ENCODE data around the gene TMOD2.

Gene TMOD2

DNA sequence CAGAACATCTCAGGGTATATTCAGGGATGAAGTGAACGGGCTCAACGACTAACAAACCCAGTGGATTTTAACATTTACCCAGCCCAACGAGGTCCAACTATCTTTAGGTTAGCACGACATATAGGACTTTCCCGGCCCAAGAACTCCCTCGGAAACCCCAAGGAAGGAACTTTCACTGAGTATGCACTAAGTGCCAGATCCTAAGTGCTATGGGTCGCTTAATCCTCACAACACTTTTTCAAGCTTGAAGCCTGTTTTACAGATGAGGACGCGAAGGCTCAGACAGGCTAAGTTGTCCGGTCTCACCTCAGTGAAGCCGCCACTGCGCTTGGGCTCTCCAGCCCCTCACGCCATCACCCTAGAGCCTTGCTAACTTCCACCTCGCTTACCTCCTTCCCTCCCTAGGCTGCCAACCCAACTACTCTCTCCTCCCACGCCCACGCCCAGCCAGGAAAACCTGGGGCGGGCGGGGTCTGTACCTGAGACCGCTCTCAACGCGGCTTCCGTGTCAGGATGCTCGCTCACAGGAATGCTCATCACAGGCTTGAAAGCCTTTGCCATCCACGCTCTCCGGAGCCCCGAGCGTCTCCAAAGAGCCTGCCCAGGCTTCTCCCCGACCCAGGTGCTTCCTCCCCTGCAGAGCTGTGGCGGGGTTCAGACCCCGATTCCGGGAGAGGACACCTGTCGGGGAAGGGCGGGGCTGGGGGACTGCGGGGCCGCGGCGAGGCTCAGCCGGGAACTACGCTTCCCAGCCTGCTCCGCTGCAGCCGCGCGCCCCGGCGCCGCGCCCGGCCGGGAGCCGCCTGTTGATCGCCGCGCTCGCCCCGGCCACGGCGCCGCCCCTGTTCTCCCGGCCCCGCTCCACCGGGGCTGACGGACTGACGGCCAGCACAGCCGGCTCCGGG, at the start of gene TMOD2:
TMOD2 (plus strand) TSS at position 806 of the 905 bp plus-strand sequence. CDS start 14,845 bp downstream, outside the sequence.
- no peak for DNase-seq

DNA sequence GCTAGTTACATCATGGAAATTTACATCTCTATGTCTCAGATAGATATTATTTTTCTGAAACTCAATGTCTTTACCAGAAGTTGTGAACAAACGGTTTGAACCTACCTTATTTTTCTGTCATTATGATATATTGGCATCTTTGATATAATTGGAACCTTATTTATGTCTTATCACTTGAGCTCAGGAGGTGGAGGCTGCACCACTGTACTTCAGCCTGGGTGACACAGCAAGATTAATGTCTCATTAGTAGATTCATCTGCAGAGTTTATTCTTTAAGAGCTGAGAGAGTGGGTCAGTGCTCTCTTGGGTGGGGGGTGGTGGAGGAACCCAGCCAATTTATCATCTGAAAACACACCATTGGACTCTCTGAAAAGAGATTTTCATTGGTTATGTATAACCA, 48.7 kb upstream of the TMOD2 start:
- no peak for DNase-seq

DNA sequence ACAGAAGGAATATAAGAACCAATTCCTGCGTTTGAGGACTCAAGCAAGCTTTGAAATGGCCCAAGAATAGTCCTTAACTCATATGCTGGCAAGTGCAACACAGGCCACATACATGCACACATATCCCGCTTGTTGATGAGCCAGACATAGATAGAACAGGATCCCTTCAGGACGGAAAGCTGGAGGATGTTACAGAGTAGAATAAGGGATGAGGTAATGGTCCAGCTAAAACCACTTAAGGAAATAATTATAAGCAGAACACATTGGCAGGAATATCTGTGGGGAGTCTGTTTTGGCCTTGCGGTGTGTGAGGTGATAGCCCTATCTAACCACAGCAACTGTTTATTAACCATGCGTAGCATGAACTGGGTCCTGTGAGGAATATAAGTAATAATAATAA, 45.1 kb upstream of the TMOD2 start:
- DNase-seq = no peak

- DNase-seq = no peak
Observed at GRCh38 chr15:51706926-51707608, 44.3 kb upstream of the TMOD2 start.

DNA sequence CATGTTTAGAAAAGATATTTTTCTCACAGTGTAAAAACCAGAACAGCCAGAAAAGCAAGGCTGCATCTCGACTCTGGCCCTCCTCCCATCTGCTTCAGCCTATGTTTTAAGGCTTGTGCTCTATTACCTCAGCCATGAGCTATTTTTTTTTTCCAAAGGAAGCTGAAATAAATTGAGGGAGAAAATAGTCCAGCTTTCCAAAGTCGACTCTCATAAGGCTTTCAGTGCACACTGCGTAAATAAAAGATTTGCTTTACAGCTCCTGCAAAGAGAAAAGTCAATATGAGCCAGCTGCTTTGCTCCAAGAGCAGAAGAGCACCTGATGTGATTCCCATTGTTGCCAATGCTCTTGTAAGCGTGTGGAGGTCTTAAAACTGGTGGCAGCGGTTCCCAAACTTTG, 43.4 kb upstream of the TMOD2 start:
- peak; percentile 19 for DNase-seq

DNA sequence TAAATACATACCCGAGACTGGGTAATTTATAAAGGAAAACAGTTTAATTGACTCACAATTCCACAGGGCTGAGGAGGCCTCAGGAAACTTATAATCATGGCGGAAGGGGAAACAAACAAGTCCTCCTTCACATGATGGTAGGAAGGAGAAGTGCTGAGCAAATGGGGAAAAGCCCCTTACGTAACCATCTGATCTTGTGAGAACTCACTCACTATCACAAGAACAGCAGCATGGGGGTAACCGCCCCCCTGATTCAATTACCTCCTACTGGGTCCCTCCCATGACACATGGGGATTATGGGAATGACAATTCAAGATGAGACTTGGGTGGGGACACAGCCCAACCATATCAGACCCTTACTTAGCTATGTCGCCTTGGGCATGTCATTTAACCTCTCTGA, 42.4 kb upstream of the TMOD2 start:
- DNase-seq = no peak

- DNase-seq = no peak
Observed at GRCh38 chr15:51714162-51714561, 37.2 kb upstream of the TMOD2 start.

DNA sequence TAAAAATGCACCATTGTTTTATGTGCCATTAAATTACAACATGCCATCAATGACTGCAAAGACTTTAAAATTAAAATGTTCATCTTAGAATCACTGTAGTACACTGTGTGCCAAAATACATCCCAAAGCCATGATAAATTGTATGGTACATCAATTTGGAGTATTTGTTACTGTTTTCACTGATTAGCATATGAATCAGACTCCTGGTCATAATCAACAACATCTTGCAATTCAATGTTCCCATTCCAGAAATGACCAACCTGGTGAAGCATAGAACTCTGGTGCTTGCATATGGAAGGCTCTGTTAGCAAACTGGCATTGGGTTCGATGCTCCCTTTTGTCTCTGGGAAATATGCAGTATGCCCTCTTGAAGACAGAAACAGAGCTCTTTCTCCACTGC, 36.5 kb upstream of the TMOD2 start:
- no peak for DNase-seq

DNA sequence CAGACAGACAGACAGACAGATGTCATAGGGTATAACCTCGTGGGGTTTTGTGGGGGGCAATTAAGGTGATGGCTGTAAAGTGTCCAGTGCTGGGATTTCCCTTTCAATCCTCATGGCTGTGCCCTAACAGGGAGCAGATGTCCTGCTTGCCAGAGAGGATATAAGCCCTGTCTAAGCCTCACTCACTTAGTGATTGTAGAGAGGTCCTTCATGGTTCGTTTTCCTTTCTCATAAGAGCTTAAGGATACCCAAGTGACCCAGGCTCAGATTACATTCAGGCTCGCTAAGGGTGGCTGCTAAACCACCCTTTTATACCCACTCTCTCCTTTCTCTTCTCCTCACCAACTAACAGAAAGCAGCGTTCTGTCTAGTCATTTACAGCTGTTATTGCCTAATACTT, 33.2 kb upstream of the TMOD2 start:
- DNase-seq = peak; percentile 23

DNA sequence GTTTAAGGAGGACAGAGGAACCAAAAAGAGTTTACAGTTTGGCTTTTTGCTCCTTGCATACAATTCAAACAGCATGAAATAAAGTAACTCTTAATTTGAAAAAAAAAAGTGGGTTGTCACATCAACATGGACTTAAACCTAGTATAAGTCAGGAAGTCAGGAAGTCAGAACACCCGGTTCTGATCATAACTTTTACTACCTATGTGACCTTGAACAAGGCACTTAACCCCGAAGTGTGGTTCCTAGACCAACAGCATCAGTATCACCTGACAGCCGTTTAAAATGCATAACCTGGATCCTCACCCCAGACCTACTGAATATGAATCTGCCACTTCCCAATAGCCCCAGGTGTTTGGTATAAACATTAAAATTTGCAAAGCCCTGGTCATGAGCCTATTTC, 32.7 kb upstream of the TMOD2 start:
- DNase-seq = no peak

GRCh38 chr15:51720201-51720995, 31.0 kb upstream of the TMOD2 start:
- no peak for DNase-seq

- no peak for DNase-seq
Observed at GRCh38 chr15:51721199-51721960, 30.0 kb upstream of the TMOD2 start.

DNA sequence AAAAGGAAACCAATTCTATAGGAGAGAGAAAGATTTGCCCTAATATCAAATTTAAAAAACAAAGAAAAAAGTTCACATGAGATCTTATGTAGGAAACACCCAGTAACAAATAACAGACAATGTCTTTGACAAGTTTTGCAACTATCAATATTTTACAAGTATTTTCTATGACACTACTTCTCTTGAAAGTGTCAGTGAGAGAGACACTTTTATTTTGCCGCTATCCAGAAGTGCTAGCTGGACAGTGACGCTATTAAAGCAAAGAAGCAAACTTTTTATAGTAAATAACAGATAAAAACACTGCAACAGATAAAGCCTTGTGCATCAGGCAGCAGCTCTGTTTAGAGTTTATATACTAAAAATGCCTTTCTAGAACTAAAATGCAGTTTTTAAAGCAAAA, 27.2 kb upstream of the TMOD2 start:
- DNase-seq = no peak

DNA sequence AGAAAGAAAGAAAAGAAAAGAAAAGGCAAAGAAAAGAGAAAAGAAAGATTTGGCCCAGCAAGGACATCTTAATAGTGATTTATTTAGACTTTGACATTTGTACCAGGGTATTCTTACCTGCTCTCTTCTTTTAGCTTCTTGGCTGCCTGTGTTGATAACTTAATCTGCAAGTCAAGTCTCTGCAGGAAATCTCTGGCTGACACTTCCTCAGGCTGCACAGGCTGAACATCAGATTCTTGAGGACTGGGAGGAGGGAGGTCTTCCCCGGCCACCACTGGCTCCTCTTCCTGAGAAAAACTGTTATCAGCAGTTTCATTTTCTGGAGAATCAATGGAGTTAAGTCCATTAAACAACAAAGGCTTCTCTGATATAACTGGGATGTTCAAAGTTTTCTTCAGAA, 26.7 kb upstream of the TMOD2 start:
- DNase-seq = no peak

DNA sequence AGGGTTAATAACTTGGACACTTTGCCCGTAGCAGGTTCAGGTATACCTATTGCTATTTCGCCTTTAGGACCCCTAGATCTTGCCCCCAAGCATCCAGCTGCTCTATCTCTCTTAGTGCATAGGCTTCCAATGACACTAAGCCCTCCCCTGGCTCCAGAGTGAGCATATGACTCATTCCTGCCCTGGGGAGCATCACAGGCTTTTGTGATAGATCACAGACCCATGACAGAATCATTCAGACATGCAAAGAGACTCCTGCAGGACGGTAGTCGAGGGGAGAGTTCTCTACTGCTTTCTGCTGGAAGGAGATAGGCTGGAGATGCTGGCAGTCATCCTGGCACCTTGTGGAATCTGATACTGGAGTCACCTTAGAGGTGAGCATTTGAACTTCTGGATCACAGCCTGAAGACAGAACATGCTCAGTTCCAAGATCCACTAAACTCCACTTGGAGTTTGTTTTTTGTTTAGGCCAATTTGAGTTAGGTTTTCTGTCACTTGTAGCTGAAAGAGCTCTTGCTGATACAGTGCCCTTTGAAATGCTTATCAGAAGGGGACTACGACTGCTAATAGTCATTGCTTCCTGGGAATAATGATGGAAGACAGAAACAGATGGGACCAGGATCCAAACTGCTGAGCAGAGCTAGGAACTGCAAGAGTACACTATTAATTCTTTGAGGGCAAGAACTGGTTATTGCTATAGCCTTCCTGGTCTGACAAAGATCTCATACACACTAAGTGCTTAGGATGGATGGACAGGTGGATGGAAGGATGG, 24.9 kb upstream of the TMOD2 start:
- DNase-seq = peak; percentile 67

GRCh38 chr15:51727141-51727897, 24.1 kb upstream of the TMOD2 start:
- DNase-seq = no peak

- no peak for DNase-seq
Observed at GRCh38 chr15:51731549-51732267, 19.7 kb upstream of the TMOD2 start.

DNA sequence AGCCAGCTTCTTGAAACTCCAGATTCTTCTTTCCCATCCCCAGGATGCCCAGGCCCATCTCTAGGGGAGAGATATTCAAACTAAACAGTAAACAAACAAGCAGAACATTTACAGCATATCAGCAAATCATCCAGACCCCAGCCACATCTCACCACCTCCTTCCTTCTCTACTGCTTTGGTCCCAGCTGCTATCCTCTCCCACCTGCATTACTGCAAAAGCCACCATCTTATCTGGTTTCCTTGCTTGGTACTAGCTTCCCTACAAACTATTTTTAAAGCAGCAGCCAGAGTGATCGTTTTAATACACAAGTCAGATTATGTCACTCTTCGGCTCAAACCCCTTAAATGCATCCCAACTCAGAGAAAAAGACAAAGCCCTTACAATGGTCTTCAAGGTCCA, 18.8 kb upstream of the TMOD2 start:
- DNase-seq = no peak

DNA sequence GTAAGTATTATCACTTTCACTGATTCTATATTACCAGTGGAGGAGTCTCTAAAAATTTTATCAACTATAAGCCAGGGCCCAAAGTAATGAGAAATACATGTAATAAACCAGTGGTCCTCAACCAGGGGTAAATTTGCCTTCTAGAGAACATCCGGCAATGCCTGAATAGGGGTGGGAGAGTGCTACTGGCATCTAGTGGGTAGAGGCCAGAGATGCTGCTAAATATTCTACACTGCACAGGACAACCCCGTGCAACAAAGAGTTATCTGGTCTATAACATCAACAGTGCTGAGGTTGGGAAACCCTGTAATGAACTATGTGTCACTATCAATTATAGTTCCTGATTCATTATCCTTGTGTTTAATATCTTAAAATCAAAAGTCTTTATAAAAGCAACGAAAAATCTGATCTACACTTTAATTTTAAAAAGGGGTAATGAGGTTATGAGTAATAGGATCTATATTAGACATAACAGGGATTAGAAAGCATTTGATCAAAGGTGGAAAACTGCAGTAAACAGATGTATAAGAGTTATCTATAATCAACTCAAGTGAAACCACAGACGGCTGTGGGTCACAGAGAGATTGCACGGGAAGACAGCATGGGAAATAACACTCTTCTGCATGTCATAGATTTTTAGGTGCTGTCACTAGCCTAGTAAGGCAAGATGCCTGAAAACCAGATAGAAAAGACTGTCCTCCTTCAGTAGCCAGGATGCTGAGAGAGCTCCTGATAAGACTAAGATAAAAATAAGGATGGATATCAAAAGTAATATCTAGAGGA, 16.0 kb upstream of the TMOD2 start:
- no peak for DNase-seq

DNA sequence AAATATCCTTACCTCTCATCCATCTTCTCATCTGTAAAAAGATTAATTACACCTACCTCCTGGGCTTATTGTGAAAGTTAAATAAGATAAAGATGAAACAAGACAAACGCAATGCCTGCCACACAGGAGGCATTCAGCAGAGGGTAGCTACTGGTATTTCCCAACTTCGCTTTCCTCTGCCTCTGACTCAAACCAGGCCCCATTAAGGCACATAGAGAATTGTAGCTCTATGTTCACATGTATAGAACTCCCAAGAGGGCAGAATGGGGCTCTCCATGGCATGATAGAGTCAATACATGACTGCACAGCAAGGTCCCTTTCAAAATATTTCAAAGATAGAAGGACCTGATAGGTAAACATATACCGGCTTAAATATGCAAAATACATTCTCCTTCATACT, 15.3 kb upstream of the TMOD2 start:
- no peak for DNase-seq
